NCI-H2171 treated with DMSO at 0.1 percent for 48 hours (cell line): ENCODE results near the gene KRT7.
"Not testable (repeated sequence)": the region's sequence is repeated elsewhere in the genome, so short reads cannot be mapped to it uniquely, and the experiment has no call there.

Source experiments
- DNase-seq: peaks from one replicate; lab custom pipeline; 2025; lab: John Stamatoyannopoulos, UW

Gene KRT7

GRCh38 chr12:52255926-52256583, 23.0 kb downstream of the KRT7 start:
- no peak for DNase-seq

GRCh38 chr12:52256584-52256935, 23.5 kb downstream of the KRT7 start:
- DNase-seq: no peak

GRCh38 chr12:52257074-52257551, 24.1 kb downstream of the KRT7 start:
- DNase-seq: no peak

- not testable (repeated sequence) for DNase-seq
Observed at GRCh38 chr12:52257922-52258321, 24.9 kb downstream of the KRT7 start.

DNA sequence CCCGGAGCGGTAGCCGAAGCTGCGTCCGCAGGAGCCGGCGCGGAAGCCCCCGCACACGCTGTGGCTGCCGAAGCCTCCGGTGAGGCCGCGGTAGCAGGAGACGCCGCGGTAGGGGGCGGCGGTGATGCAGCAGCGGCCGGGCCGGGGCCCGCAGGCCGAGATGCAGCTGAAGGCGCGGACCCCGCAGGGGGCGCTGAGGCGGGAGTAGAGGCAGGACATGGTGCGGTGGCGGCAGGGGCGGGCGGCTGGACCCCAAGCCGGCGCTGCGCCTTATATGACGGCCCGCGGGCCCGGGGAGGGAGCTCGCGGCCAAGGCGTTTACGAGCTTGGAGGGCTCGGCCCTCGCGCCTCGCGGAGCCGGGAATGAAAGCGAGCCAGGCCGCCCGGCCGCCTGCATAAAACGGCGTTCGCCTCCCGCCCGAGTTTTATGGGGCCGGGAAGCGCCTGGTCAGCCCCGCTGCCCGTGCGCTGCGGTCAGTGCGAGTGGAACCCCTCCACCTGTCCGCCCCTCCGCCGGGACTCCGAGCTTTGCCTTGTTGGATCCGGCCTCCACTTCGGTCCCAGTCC, 25.4 kb downstream of the KRT7 start:
- no peak for DNase-seq

DNA sequence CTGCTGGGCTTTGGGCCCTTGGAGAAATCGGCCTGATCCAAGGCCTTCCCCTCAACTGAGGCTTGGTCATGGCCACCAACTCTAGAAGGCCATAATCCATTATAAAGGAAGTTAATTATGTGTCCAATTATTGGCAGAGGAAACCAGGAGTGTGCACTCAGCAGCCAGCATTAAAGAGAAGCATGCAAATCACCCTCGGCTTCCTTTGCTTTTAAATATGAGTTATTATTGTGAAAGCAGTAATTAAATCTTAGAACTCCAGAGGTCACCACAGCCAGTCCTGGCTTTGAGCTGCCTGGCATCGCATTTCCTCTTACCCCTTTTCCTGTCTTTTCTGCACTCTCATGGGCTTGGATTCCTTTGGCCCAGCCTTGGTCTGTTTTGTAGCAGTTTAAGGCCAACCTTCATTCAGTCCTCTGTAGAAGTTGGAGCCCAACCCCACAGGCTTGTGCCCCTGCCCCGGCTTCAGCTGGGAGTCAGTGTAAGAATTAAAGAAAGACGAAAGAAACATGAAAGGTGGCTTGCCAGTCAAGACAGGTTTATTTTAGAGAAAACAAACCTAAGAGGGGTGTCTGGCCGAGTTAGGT, 26.7 kb downstream of the KRT7 start:
- no peak for DNase-seq

DNA sequence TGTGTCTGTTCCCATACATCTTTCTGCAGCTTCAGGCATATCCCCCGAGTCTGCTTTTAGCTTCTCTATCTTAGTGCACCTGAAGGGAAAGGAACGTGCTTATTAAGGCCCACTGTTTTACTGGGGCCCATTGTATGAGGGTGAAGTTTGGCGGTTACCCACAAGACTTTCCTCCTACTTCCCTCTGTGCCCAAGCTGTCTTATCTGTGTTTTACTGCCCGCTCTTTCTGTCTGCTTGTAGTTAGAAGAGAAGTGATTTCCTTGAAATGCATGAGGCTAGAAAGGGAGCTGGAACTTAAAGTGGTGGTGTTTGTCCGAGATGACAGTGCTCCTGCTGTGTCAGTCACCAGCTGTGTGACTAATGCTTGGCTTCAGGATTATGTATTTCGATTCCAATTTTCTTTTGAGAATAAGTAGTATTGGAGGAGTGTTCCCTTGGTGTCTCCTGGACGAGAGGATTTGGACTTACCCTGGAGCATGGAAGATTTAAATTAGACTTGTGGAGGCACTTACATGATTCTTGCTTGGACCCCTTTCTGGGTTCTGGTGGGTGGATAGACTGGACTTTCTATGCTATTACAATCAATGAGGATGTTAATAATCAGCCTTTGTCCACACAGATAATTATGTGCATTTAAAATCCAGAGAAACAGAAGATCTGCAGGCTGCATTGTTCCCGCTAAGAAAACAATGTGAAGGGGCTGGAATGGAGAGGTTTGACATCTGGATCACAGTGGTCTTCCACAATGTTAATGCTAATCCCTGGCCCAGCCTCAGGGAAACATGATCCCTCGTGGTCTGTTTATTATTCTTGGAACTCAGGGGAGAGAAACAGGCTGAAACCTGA, 27.5 kb downstream of the KRT7 start:
- peak; percentile 54 for DNase-seq

GRCh38 chr12:52261208-52261484, 28.1 kb downstream of the KRT7 start:
- DNase-seq: no peak

DNA sequence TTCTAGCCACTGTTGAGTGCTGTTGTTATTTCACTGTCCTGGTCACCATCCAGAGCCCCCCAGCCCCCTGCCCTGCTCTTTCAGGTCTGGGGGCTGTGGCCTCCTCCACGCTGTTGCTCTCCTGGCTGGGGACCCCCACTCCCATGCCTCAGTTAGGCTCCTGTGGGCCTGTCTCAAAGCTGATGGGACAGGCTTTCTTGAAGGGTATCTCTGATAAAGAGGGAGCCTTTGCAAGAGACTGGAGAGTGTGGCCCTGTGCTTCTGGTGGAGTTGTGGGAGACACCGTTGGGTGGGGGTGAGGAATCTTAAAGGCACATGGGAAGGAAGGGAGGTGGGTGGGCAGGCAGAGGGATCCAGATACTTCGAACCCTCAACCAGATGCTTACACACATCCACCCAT, 29.2 kb downstream of the KRT7 start:
- DNase-seq: no peak

GRCh38 chr12:52263761-52264434, 30.9 kb downstream of the KRT7 start:
- no peak for DNase-seq

- peak; percentile 20 for DNase-seq
Observed at GRCh38 chr12:52264435-52264825, 31.4 kb downstream of the KRT7 start.

GRCh38 chr12:52266514-52266913, 33.5 kb downstream of the KRT7 start:
- no peak for DNase-seq

DNA sequence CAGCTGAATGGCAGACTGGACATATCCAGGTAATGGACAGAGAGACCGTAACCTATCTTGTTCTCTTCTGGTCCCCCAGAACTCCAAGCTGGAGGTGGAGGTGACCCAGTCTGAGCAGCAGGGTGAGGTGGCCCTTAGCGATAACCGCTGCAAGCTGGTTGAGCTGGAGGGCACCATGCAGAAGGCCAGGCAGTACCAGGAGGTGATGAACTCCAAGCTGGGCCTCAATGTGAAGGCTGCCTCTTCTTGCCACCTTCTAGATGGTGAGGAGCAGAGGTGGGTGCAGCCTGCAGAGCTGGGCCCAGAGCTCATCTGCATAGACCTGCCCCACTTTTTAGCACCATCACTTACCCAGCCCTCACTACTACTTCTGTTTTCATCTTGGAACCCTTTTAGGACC, 34.2 kb downstream of the KRT7 start:
- DNase-seq: no peak

DNA sequence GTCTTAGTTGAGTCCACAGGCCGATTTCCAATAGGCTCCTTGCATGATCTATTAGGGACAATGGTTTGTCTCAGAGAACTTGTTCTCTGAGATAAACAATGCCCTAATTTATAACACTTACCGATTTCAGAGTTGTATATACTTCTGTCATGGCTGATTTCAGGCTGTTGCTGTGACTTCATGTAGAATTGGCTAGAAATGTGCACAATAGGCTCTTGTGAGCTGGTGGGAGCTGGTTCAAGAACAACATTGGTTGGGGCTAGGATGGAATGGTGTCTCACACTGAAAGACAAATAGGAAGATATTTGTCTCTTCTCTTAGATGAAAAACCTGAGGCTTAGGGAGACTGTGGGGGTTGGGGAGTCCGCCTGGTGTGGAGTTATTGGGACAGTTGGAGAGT, 34.7 kb downstream of the KRT7 start:
- DNase-seq: no peak

DNA sequence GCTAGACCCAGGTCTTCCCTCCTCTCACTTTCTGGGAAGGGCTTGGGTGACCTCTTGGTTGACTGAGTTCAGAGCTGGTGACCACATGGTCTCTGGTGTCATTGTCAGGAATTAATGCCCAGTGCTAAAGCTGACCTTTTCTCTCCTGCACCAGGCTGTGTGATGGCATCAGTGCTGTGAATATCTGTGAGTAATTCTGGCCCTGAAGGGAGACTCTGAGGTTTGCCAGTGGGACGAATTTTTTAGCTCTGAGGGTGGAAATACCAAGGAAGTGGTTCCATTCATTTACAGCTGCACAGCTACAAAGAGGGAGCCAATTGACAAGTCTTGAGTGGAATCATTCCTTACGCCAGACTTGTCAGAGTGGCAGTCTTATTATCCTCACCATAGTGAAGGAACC, 35.2 kb downstream of the KRT7 start:
- DNase-seq: no peak

DNA sequence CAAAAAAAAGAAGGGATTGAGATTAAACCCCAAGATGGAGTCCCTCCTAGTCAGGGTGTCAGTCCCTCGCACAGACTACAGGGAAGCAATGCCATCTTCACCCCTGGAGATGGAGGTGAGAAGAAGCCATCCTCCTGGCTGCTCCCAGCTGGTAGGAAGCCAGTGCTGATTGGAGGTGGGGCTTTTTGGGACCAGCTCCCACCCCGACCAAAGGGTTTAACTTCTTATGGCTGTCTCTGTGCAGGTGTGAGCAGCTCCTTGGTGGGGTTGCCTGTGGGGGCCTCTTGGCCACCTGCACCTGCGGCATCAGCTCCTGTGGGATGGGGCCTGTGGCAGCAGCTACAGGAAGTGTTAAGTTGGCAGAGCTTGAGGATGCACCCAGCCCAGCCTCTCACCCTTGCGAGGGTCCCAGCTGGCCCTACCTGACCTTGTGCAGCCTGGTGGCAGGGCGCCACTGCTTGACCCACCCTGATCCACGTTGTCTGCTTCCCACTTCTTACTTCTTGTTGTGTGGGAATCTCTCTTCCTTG, 37.6 kb downstream of the KRT7 start:
- no peak for DNase-seq

DNA sequence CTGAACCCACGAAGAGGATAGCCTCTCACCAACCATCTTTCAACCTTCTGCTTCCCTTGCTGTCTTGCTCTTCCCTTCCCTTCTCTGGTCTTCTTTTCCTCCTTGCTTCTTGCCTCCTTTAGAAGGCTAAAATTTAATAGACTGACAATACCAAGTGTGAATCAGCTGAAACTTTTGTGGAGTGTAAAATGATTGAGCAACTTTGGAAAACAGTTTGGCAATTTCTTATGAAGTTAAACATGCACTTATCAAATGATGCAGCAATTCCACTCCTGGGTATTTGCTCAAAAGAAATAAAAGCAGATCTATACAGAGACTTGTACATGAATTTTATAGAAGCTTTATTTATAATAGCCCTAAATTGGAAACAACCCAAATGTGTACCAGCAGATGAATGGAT, 38.1 kb downstream of the KRT7 start:
- no peak for DNase-seq

- DNase-seq: no peak
Observed at GRCh38 chr12:52274521-52275120, 41.6 kb downstream of the KRT7 start, which contains the start of gene KRT86. TSS of gene KRT86 (plus strand) at chr12:52274645. CDS start at chr12:52301917, 27,272 bp downstream.

GRCh38 chr12:52275686-52276085, 42.6 kb downstream of the KRT7 start:
- DNase-seq: no peak

DNA sequence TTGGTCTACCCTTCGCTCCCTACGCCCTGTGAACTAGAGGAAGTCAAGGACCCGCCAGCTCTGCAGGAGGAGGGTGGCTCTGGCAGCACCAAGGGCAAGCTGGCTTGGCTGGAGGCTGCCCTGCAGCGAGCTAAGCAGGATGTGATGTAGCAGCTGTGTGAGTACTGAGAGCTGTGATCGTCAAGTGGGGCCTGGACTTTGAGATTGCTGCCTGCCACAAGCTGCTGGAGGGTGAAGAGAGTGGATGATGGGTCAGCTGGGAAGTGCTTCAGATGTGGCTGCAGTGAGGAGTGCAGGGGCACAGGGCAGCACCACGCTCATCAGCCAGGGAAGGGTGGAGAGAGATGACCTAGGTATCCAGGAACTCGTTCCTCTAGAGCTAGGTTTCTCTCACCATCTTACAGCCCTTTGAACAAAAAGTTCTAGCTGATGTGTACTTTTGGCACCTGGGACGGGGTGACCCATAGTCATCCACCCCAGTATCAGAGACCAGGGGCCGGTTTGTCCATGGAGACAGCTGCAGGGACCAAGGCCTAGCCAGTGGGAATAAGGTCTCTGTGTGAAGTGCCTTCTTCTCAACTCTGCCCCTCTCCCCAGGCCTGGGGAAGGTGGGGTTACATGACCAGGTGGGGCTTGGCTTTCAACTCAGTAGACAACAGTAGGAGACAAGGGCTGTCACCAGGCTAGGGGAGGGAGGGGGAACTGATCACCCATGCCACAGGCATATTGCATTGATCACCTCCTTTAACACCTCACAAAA, 44.6 kb downstream of the KRT7 start:
- no peak for DNase-seq
